Lower leg skin (tissue), 3 donors: Measurements from ENCODE around the gene MYO3A.
"Not testable (repeated sequence)": the region's sequence is repeated elsewhere in the genome, so short reads cannot be mapped to it uniquely, and the experiment has no call there.

Experiments
- POLR2A ChIP-seq, 2 donors: fragments of 450-650 bp; IDR thresholded peaks; one replicate each; pipeline ENCODE4 v1.6.1; 2016 to 2017; ENCODE audit warnings: antibody characterized with exemption in 2 of 2, mild to moderate bottlenecking in 1 of 2, moderate library complexity in 1 of 2
- TF ChIP-seq, protein P1 (sequence below), 3 donors: fragments of 450-650 bp; IDR thresholded peaks; one replicate each; pipeline ENCODE4 v1.5.1; 2016; ENCODE audit warnings: antibody characterized with exemption in 3 of 3, mild to moderate bottlenecking in 3 of 3, moderate library complexity in 2 of 3

DNA sequence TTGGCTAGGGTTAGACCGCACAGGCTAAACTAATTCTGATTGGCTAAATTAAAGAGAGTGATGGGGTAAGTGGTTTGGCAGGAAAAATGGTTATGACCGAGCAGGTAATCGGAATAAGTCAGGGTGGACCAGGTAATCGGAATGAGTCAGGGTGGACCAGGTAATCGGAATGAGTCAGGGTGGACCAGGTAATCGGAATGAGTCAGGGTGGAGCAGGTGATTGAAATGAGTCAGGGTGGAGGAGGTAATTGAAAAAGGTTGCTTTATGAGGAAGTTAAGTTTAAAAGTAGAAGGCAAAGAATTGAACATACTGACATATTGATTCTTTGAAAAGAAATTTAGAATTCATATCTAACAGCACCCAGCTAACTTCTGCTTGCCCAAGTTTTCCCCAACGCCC lies 68.4 kb downstream of the MYO3A start:
- TF ChIP-seq, protein P1, sequence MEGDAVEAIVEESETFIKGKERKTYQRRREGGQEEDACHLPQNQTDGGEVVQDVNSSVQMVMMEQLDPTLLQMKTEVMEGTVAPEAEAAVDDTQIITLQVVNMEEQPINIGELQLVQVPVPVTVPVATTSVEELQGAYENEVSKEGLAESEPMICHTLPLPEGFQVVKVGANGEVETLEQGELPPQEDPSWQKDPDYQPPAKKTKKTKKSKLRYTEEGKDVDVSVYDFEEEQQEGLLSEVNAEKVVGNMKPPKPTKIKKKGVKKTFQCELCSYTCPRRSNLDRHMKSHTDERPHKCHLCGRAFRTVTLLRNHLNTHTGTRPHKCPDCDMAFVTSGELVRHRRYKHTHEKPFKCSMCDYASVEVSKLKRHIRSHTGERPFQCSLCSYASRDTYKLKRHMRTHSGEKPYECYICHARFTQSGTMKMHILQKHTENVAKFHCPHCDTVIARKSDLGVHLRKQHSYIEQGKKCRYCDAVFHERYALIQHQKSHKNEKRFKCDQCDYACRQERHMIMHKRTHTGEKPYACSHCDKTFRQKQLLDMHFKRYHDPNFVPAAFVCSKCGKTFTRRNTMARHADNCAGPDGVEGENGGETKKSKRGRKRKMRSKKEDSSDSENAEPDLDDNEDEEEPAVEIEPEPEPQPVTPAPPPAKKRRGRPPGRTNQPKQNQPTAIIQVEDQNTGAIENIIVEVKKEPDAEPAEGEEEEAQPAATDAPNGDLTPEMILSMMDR (IDR thresholded peaks at IDR 0.05) = not testable (repeated sequence)
- not testable (repeated sequence) for TF ChIP-seq POLR2A (IDR thresholded peaks at IDR 0.05)
